ENCODE data around the gene FSCN2.

FSCN2 gene

GRCh38 chr17:81557276-81558114, 29.3 kb downstream of the FSCN2 start:
- no peak for DNase-seq

- no peak for DNase-seq
These were observed 29.9 kb downstream of the FSCN2 start for GRCh38 chr17:81558115-81558468.

GRCh38 chr17:81558941-81559806, 31.0 kb downstream of the FSCN2 start:
- DNase-seq, result no peak

GRCh38 chr17:81561494-81561885, 33.3 kb downstream of the FSCN2 start:
- no peak for DNase-seq

GRCh38 chr17:81563861-81564586, 35.8 kb downstream of the FSCN2 start:
- no peak for DNase-seq

GRCh38 chr17:81564778-81565177, 36.6 kb downstream of the FSCN2 start:
- DNase-seq, result no peak

- DNase-seq, result no peak
These were observed 37.1 kb downstream of the FSCN2 start for GRCh38 chr17:81565231-81565630.

GRCh38 chr17:81566461-81567126, 38.4 kb downstream of the FSCN2 start:
- no peak for DNase-seq

GRCh38 chr17:81567191-81567590, 39.0 kb downstream of the FSCN2 start:
- DNase-seq, result no peak

GRCh38 chr17:81568416-81568815, 40.2 kb downstream of the FSCN2 start:
- no peak for DNase-seq

- no peak for DNase-seq
These were observed 41.9 kb downstream of the FSCN2 start for GRCh38 chr17:81569986-81570514.

GRCh38 chr17:81570964-81571363, 42.8 kb downstream of the FSCN2 start:
- no peak for DNase-seq

- no peak for DNase-seq
These were observed 44.5 kb downstream of the FSCN2 start for GRCh38 chr17:81572563-81573168.

- DNase-seq, result no peak
These were observed 45.8 kb downstream of the FSCN2 start for GRCh38 chr17:81573794-81574642.

- no peak for DNase-seq
These were observed 46.4 kb downstream of the FSCN2 start for GRCh38 chr17:81574643-81574956.

- DNase-seq, result no peak
These were observed 47.7 kb downstream of the FSCN2 start for GRCh38 chr17:81575836-81576235.

GRCh38 chr17:81576621-81577277, 48.6 kb downstream of the FSCN2 start:
- no peak for DNase-seq

- DNase-seq, result no peak
These were observed 49.3 kb downstream of the FSCN2 start for GRCh38 chr17:81577278-81578000.

- no peak for DNase-seq
These were observed 49.9 kb downstream of the FSCN2 start for GRCh38 chr17:81578038-81578441.
